Thoracic aorta (tissue), 2 donors: ENCODE results near the gene RAB37. TPM values are rescaled to one million over a fixed set of nuclear protein-coding genes. Genes with fewer than 3 reads are reported as not detected.

ENCODE experiments used
- ATAC-seq: fragments of 150-250 bp; one replicate; pipeline ENCODE4 v1.8.0; 2017; ENCODE audit warnings: low read depth; ENCODE audit not compliant: insufficient number of reproducible peaks, low FRiP score
- DNase-seq: peaks from one replicate; pipeline ENCODE4 v3.0.0-alpha.2; 2020; ENCODE audit warnings: low spot score
- H3K27ac ChIP-seq, 2 donors: fragments of 200-600 bp; sonication (generic); 1 replicate in 1 of 2; 2 replicates in 1 of 2; pipeline ENCODE4 v1.5.1; 2016; ENCODE audit warnings: mild to moderate bottlenecking in 2 of 2, moderate library complexity in 2 of 2
- H3K27me3 ChIP-seq: fragments of 200-600 bp; sonication (generic); replicated peaks from 2 replicates; pipeline ENCODE4 v1.6.0; 2016; ENCODE audit warnings: mild to moderate bottlenecking; ENCODE audit not compliant: insufficient read depth
- H3K36me3 ChIP-seq: fragments of 200-600 bp; sonication (generic); one replicate; pipeline ENCODE4 v1.5.1; 2016
- H3K4me1 ChIP-seq, 2 donors: fragments of 200-600 bp; sonication (generic); 1 replicate in 1 of 2; 2 replicates in 1 of 2; pipeline versions ENCODE4 v1.5.1 to v1.6.0; 2016; ENCODE audit warnings: low read depth in 2 of 2, mild to moderate bottlenecking in 1 of 2; ENCODE audit not compliant: control insufficient read depth in 1 of 2
- H3K4me3 ChIP-seq: fragments of 200-600 bp; sonication (generic); 2 replicates; pipeline ENCODE4 v1.5.1; 2016; ENCODE audit warnings: mild to moderate bottlenecking
- H3K9me3 ChIP-seq: fragments of 200-600 bp; sonication (generic); 2 replicates; pipeline ENCODE4 v1.5.1; 2016
- total RNA-seq, 2 donors: library from RNA; depleted of rRNA; stranded (reverse); fragments of >200 nt; gene quantifications; one replicate each; pipeline versions ENCODE4 v1.1.0 to v1.2.3, GENCODE V29; 2016
- TF ChIP-seq, protein P1 (sequence below): fragments of 200-600 bp; sonication (generic); IDR thresholded peaks from one replicate; pipeline ENCODE4 v1.5.1; 2019; ENCODE audit warnings: antibody characterized with exemption

Gene RAB37
- total RNA-seq, 2 donors from 2014 or later: 2.2 to 3.2 TPM

DNA sequence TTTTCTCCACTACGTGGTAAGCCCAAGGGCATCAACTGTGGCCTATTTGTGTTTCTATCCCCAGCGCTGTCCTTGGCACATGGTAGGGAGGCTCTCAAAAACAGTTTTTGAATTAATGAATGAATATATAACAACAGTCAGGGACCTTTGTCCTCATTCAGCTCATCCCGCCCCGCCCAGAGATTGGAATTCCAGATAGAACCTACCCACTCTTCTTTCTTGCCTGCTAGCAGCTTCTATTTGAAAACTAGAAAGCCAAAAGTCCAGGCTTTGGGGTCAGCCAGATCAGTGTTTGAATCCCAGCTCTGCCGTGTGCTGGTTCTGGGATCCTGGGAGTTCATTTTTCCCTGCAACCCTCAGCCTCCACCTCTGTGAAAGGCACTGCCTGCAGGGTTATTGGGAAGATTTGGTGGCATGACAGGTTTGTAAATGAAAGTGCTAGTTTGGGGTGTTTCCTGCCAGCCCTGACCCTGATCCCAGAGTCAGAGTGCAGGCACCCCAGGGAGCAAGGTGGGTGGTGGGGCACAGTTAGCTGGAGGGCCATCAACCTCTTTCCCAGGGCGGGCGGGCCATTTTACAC lies 15.9 kb downstream of the RAB37 start:
- H3K27ac ChIP-seq: no peak overlapping the region
- TF ChIP-seq, protein P1, sequence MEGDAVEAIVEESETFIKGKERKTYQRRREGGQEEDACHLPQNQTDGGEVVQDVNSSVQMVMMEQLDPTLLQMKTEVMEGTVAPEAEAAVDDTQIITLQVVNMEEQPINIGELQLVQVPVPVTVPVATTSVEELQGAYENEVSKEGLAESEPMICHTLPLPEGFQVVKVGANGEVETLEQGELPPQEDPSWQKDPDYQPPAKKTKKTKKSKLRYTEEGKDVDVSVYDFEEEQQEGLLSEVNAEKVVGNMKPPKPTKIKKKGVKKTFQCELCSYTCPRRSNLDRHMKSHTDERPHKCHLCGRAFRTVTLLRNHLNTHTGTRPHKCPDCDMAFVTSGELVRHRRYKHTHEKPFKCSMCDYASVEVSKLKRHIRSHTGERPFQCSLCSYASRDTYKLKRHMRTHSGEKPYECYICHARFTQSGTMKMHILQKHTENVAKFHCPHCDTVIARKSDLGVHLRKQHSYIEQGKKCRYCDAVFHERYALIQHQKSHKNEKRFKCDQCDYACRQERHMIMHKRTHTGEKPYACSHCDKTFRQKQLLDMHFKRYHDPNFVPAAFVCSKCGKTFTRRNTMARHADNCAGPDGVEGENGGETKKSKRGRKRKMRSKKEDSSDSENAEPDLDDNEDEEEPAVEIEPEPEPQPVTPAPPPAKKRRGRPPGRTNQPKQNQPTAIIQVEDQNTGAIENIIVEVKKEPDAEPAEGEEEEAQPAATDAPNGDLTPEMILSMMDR: no peak
- peaks cover 14 to 31% of the 10 kb centered on the region in 2 donors for H3K4me1 ChIP-seq
- H3K36me3 ChIP-seq: no peaks in the 10 kb centered on the region
- H3K4me3 ChIP-seq: no peak overlapping the region
- no peak for ATAC-seq
- H3K27me3 ChIP-seq: no peaks in the 10 kb centered on the region
- no peaks in the 10 kb centered on the region for H3K9me3 ChIP-seq
- no peak for DNase-seq

DNA sequence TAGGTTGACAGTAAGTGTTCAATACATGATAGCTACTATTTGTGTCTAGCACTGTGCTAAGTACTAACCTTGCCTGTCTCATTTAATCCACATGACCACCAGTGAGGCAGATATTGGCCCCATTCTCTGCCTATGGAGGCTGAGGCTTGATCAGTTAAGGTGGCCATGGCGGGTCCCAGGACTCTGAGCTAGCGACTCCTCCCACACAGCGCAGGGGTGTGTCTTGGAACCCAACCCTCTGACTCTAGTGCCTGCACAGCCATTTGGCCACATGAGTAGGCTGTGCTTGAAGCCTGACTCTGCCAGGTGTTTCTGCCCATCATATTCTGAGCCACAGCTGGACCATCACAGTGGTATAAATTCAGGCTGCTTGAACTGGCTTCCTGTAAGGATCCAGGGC lies 17.8 kb downstream of the RAB37 start:
- ATAC-seq: no peak
- TF ChIP-seq, protein P1: no peak
- Histone ChIP-seq H3K4me3 (no peak overlapping the region), H3K36me3 (no peaks in the 10 kb centered on the region), H3K9me3 (no peaks in the 10 kb centered on the region), H3K27me3 (no peaks in the 10 kb centered on the region), H3K4me1 (peaks cover 22 to 37% of the 10 kb centered on the region in 2 donors), H3K27ac (no peak overlapping the region)
- no peak for DNase-seq

DNA sequence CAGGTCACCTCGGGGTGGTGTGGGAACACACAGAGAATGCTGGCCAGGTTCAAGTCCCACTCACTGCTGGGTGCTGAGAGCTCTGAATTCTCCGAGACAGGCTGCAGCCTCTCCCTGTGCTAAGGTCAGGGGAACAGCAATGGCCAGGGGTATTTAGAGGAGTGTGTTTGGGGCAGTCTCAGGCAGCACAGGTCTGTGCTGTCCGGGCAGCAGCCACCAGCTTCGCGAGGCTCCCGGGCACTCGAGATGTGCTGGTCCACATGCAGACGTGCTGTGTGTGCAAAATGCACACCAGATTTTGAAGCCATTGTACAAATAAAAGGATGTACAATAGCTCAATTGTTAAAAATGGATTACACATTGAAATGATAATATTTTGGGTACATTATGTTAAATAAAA lies 18.5 kb downstream of the RAB37 start:
- Histone ChIP-seq H3K36me3 (no peaks in the 10 kb centered on the region), H3K4me3 (no peak overlapping the region), H3K9me3 (no peaks in the 10 kb centered on the region), H3K4me1 (peaks cover 17 to 37% of the 10 kb centered on the region in 2 donors), H3K27me3 (no peaks in the 10 kb centered on the region), H3K27ac (no peak overlapping the region)
- TF ChIP-seq, protein P1: no peak
- ATAC-seq (no peak), DNase-seq (no peak)

DNA sequence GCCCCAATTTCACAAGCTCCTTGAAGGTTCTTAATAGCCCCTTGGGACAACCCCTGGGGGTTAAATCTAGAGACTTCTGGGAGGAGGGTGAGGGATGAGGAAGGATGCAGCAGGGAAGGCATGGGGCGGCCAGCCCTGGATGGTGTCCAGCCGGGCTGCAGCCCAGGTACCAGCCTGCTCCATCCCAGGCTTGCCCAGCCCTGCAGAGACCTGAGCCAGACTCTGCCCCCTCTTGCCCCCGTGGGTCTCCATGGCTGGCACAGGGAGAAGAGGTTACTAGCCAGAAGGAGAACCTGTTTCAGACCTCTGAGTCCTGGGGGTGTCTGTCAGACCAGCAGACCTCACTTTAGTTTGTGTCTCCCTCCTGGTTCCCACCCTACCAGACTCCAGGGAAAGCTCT lies 19.8 kb downstream of the RAB37 start:
- TF ChIP-seq, protein P1: no peak
- H3K9me3 ChIP-seq: no peaks in the 10 kb centered on the region
- H3K27ac ChIP-seq: no peak overlapping the region
- no peak for DNase-seq
- H3K36me3 ChIP-seq: no peaks in the 10 kb centered on the region
- H3K4me3 ChIP-seq: no peak overlapping the region
- peaks cover 17 to 39% of the 10 kb centered on the region in 2 donors for H3K4me1 ChIP-seq
- no peaks in the 10 kb centered on the region for H3K27me3 ChIP-seq
- ATAC-seq: no peak

DNA sequence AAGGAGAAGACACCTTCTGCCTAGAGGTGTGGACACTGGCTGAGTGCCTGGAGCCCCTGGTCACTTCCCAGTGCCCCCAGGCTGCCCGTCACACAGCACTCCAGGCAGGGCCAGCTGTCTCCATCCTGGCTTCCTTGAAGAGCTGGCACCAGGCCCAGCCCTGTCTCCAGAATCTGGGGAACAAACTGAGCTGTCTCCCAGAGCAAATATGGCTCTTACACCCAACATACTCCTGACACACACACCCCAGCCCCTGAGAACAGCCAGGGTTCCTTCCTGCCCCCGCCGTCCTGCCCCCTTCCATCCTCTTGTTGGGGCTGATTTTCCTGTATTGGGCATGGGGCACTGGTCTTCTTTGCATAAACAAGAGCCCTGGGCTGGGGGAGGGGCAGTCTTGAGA lies 20.4 kb downstream of the RAB37 start:
- TF ChIP-seq, protein P1: no peak
- no peak overlapping the region for H3K4me3 ChIP-seq
- H3K27ac ChIP-seq: no peak overlapping the region
- DNase-seq (no peak), ATAC-seq (no peak)
- H3K9me3 ChIP-seq: no peaks in the 10 kb centered on the region
- H3K27me3 ChIP-seq: no peaks in the 10 kb centered on the region
- H3K4me1 ChIP-seq: peaks cover 17 to 39% of the 10 kb centered on the region in 2 donors
- no peaks in the 10 kb centered on the region for H3K36me3 ChIP-seq
